ENCODE results near the gene TAF10.

Gene TAF10

DNA sequence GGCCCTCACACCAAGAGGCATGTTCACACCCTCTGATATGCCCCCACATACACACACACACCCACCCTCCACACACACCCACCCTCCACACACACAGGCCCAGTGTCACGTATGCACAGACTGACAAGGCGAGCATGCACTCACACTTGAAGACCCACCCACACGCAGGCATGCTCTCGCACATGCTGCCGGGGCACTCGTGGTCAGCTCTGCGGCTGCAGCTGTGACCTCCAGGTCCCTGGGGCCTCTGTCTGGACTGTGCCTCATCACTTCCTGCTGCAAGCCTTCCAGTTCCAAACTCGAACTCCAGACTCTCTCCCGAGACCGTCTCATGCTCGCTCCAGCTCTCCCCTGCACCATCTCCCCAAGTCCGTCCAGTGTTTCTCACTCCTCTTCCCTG lies 34.1 kb upstream of the TAF10 start:
- POLR2A ChIA-PET (ENCODE audit: low non-redundant PET) = no interaction called here
- CTCF ChIA-PET = interaction anchor here (0.5 kb wide), 1 partner anchor 26 kb away, joined by 3 read pairs; no protein-coding TSS in a partner anchor
- TF ChIP-seq, protein P1, sequence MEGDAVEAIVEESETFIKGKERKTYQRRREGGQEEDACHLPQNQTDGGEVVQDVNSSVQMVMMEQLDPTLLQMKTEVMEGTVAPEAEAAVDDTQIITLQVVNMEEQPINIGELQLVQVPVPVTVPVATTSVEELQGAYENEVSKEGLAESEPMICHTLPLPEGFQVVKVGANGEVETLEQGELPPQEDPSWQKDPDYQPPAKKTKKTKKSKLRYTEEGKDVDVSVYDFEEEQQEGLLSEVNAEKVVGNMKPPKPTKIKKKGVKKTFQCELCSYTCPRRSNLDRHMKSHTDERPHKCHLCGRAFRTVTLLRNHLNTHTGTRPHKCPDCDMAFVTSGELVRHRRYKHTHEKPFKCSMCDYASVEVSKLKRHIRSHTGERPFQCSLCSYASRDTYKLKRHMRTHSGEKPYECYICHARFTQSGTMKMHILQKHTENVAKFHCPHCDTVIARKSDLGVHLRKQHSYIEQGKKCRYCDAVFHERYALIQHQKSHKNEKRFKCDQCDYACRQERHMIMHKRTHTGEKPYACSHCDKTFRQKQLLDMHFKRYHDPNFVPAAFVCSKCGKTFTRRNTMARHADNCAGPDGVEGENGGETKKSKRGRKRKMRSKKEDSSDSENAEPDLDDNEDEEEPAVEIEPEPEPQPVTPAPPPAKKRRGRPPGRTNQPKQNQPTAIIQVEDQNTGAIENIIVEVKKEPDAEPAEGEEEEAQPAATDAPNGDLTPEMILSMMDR (conservative IDR thresholded peaks at IDR 0.05; ENCODE audit: low read depth) = no peak
- no peak for DNase-seq (ENCODE audit: low spot score)
- H3K27ac ChIP-seq = no peak overlapping the region

DNA sequence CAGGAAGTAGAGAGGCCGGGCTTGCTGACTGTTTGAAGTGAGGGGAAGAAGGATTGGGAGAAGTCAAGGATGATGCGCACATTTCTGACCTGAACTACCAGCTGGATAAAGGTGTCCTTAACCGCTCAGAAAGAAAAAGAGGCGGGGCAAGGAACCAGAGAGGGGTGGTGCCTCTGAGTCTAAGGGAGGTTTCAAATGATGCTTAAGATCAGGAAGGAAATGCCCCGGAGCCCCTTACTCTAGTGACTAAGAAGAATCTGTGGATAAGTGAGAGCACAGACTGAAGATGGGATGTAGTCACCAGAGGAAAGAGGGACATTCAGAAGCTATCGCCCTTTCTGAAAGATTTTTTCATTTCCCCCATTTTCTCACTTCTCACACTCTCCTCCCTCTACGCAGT lies 30.9 kb upstream of the TAF10 start:
- CTCF ChIA-PET = interaction anchor here (0.5 kb wide), 1 partner anchor 25 kb away, joined by 5 read pairs; no protein-coding TSS in a partner anchor
- H3K27ac ChIP-seq = no peak overlapping the region

DNA sequence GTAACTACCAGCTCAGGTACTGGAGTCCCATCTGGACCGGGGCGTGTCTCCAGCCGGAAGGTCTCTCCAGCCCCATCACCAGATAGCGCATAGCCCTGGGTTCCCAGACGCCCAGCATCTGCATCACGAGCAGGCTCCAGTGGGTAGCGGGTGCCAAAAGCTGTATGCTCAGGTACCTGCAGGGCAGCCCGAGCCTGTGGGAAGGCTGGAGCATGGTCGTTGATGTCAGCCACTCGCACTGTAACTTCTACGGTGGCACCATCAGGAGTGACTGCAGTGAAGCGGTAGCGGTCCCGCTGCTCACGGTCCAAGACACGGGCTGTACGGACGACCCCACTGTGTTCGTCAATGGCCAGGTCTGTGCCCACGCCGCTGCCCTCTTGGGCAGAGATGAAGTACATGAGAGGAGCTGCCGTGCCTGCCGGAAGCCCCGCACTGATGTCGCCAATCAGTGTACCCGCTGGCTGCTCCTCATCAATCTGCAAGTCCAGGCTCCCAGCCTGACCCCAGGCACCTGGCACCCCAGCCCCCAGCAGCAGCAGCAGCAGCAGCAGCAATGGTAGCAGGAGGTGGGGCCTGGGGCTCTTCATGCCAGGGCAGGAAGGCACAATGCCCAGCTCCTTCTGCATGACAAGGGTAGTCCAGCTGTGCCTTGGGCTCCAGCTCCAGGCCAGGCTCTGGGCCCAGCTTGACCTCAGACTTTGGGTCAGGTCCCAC lies 29.1 kb upstream of the TAF10 start:
- TF ChIP-seq, protein P1 (conservative IDR thresholded peaks at IDR 0.05; ENCODE audit: low read depth) = no peak
- DNase-seq (ENCODE audit: low spot score) = no peak
- H3K27ac ChIP-seq = no peak overlapping the region
- CTCF ChIA-PET = interaction anchor here (0.6 kb wide), 1 partner anchor 1049 kb away, joined by 3 read pairs; no protein-coding TSS in a partner anchor
- POLR2A ChIA-PET (ENCODE audit: low non-redundant PET) = no interaction called here

More for the DNA sequence above, 30.9 kb upstream of the TAF10 start:
- DNase-seq (ENCODE audit: low spot score) = no peak
- TF ChIP-seq, protein P1 (conservative IDR thresholded peaks at IDR 0.05; ENCODE audit: low read depth) = no peak
- POLR2A ChIA-PET (ENCODE audit: low non-redundant PET) = no interaction called here

DNA sequence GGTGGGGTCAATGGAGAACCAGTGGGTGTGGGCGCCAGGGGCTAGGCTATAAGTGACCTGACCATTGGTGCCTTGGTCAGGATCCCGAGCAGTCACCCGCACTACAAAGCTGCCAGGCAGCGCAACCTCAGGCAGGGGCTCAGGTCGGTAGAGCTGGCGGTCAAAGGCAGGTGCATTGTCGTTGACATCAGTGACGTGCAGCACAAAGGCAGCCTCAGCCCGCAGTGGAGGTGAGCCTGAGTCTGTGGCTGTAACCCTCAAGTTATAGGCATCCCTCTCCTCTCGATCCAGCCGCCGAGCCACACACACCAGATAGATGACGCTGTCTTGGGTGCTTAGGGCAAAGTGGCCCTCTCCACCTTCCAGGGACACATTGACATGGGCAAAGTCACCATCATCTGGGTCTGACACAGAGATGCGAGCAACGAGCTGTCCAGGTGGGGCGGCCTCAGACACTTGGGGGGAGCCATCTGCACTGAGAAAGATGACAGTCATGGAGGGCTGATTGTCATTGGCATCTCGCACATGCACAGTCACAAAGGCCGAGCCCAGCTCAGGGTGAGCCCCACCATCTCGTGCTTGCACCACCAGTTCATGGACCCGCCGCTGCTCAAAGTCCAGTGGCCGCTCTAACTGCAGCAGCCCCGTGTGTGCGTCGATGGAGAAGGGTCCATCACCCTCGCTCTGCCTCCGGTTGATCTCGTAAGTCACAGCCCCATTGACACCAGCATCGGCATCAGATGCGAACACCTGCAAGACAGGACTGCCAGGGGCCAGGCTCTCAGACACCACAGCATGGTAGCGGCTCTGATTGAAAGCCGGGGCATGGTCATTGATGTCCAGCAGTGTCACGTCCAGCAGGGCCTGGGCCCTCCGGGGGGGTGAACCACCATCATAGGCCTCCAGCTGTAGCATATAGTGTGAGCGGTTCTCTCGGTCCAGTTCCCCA lies 28.3 kb upstream of the TAF10 start:
- TF ChIP-seq, protein P1 (conservative IDR thresholded peaks at IDR 0.05; ENCODE audit: low read depth) = no peak
- H3K27ac ChIP-seq = no peak overlapping the region
- ChIA-PET POLR2A (ENCODE audit: low non-redundant PET) (no interaction called here), CTCF (interaction anchor here (1.0 kb wide), 1 partner anchor 43 kb away, joined by 3 read pairs; the partner anchor contains the start of gene MRPL17)
- no peak for DNase-seq (ENCODE audit: low spot score)

- H3K27ac ChIP-seq = no peak overlapping the region
- no peak for DNase-seq (ENCODE audit: low spot score)
- ChIA-PET CTCF (no interaction called here), POLR2A (ENCODE audit: low non-redundant PET) (no interaction called here)
- TF ChIP-seq, protein P1 (conservative IDR thresholded peaks at IDR 0.05; ENCODE audit: low read depth) = no peak
Observed at GRCh38 chr11:6638429-6638828, 26.4 kb upstream of the TAF10 start.

DNA sequence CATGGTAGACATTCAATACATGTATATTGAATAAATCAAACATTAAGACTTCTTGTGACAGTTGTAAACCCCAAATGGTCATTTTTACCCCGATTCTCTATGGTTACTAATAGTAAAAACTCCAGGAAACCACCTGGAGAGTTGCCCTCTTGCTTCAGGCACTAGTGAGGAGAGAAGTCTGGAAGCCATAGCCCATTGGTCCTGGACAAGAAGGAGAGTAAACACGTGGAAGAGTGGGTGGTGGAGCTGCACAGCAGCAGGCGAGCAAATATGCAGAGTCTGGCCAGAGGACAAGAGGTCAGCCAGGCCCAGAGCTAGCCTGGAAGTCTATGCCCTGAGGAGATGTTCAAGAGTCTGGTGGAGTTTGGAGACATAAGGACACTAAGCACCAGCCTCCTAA lies 25.9 kb upstream of the TAF10 start:
- TF ChIP-seq, protein P1 (conservative IDR thresholded peaks at IDR 0.05; ENCODE audit: low read depth) = no peak
- ChIA-PET CTCF (no interaction called here), POLR2A (ENCODE audit: low non-redundant PET) (no interaction called here)
- no peak overlapping the region for H3K27ac ChIP-seq
- DNase-seq (ENCODE audit: low spot score) = no peak
